ENCODE data around the gene XYLT2. TPM values are rescaled to one million over a fixed set of nuclear protein-coding genes. Genes with fewer than 3 reads are reported as not detected.

Gene XYLT2
- total and polyA plus RNA-seq, 10 of the 15 experiments (the other 5 are each of a cell fraction or from before 2014, with no cell fraction given): 0.82 to 20.6 (median 13.0) TPM

GRCh38 chr17:50329716-50330115, 16.2 kb upstream of the XYLT2 start:
- BruUV-seq (replicated peaks): no TSS peak
- H3K79me2 ChIP-seq (ENCODE audit: control insufficient read depth, insufficient read depth, low read length): no peaks in the 10 kb centered on the region
- no peak overlapping the region for H3K4me2 ChIP-seq (ENCODE audit: control insufficient read depth, insufficient read depth)
- H4K20me1 ChIP-seq (ENCODE audit: control insufficient read depth, insufficient read depth): no peaks in the 10 kb centered on the region
- no peaks in the 10 kb centered on the region for H3K36me3 ChIP-seq (ENCODE audit: control insufficient read depth in 2 of 2, insufficient read depth in 2 of 2, low read length in 1 of 2)
- DNase-seq (ENCODE audit: low read depth, low spot score) (no peak), FAIRE-seq (no peak), ATAC-seq (no peak)
- RAD21 ChIA-PET (ENCODE audit: unreplicated experiment): interaction anchor here (0.9 to 1.6 kb wide), 3 partner anchors 13 to 160 kb away, joined by 3 to 4 read pairs (median 3); no protein-coding TSS in a partner anchor
- H3K9ac ChIP-seq (ENCODE audit: control insufficient read depth, insufficient read depth, low read length): no peak overlapping the region
- no peak overlapping the region for H2AFZ ChIP-seq (ENCODE audit: control insufficient read depth, low read depth, low read length)
- whole genome bisulfite sequencing (ENCODE audit: insufficient coverage, insufficient replicate concordance, low lambda C conversion rate, missing lambda C conversion rate): 67% methylated on average over 3 of the region's 3 CpGs
- no peak for TF ChIP-seq SP1 (IDR thresholded peaks at IDR 0.05; ENCODE audit: low read depth, low read length)
- no peak for TF ChIP-seq POU2F2 (IDR thresholded peaks at IDR 0.05; ENCODE audit: borderline replicate concordance, low read depth, low read length)
- TF ChIP-seq BACH1 (IDR thresholded peaks at IDR 0.05; ENCODE audit: borderline replicate concordance): no peak
- TF ChIP-seq ZSCAN29 (IDR thresholded peaks at IDR 0.05): no peak
- TF ChIP-seq HDAC6 (IDR thresholded peaks at IDR 0.05; ENCODE audit: unreplicated experiment): no peak
- TF ChIP-seq SPI1 (IDR thresholded peaks at IDR 0.05; ENCODE audit: borderline replicate concordance, insufficient read depth, low read depth, low read length): no peak
- no peak for TF ChIP-seq ATF2 (IDR thresholded peaks at IDR 0.05; ENCODE audit: low read length)
- TF ChIP-seq ZZZ3 (IDR thresholded peaks at IDR 0.05; ENCODE audit: control insufficient read depth, insufficient read length, low read depth): no peak
- no peak for TF ChIP-seq POLR2AphosphoS2 (IDR thresholded peaks at IDR 0.05; ENCODE audit: low read depth, low read length)
- no peak for TF ChIP-seq MTA3 (IDR thresholded peaks at IDR 0.05; ENCODE audit: borderline replicate concordance, low read length)
- TF ChIP-seq PML (IDR thresholded peaks at IDR 0.05; ENCODE audit: low read length): no peak
- TF ChIP-seq BRCA1 (IDR thresholded peaks at IDR 0.05; ENCODE audit: low read depth, low read length): no peak
- no peak for TF ChIP-seq MXI1 (IDR thresholded peaks at IDR 0.05; ENCODE audit: low read depth, low read length)
- no peaks in the 10 kb centered on the region for H3K27me3 ChIP-seq (replicated peaks in 1 of 2; ENCODE audit: control insufficient read depth in 2 of 2, insufficient read depth in 2 of 2, low read length in 1 of 2)
- intact Hi-C loops (cut with micrococcal nuclease; ENCODE audit: unreplicated experiment) (no loop called here), in situ Hi-C loops (cut with MboI) (no loop called here)
- POLR2A ChIA-PET: no interaction called here
- CTCF ChIA-PET: interaction anchor here (0.7 to 8.0 kb wide), 5 partner anchors 20 to 129 kb away, joined by 3 to 72 read pairs (median 4); partner anchors contain the start of gene COL1A1
- peaks cover 3% of the 10 kb centered on the region for H3K4me1 ChIP-seq (ENCODE audit: control insufficient read depth, insufficient read depth, low read length)
- H3K27ac ChIP-seq (ENCODE audit: control insufficient read depth, insufficient read depth): no peak overlapping the region
- SMC1A ChIA-PET (ENCODE audit: uncharacterized antibody, unreplicated experiment): interaction anchor here (0.5 to 3.0 kb wide), 6 partner anchors 11 to 584 kb away, joined by 3 to 11 read pairs (median 5); no protein-coding TSS in a partner anchor
- H3K4me3 ChIP-seq: no peak overlapping the region
- no peaks in the 10 kb centered on the region for H3K9me3 ChIP-seq (replicated peaks; ENCODE audit: control insufficient read depth, insufficient read depth, low read length)

Data from GM12878 (cell line).